HCT116 (cell line): ENCODE measurements around the gene PRRX1.
A peak's percentile ranks its signal among the peaks of the same experiment; 100 is the strongest.

Experiments used
- CTCF ChIP-seq, 3 experiments: fragments of 200-600 bp in 1 of 3; sonication (generic) in 1 of 3; IDR thresholded peaks in 2 of 3; conservative IDR thresholded peaks in 1 of 3; 2 replicates each; pipeline ENCODE4 v1.5.1; 2012 to 2017; ENCODE audit warnings: low read depth in 2 of 3, low read length in 2 of 3, antibody characterized with exemption in 1 of 3, borderline replicate concordance in 1 of 3, control low read depth in 1 of 3, mild to moderate bottlenecking in 1 of 3, mixed read lengths in 1 of 3, mixed run types in 1 of 3, moderate library complexity in 1 of 3; ENCODE audit not compliant: insufficient read depth in 1 of 3
- JUND ChIP-seq: IDR thresholded peaks from 2 replicates; pipeline ENCODE4 v1.6.1; 2012
- POLR2A ChIP-seq: IDR thresholded peaks from 2 replicates; pipeline ENCODE4 v1.7.0; 2011; ENCODE audit warnings: borderline replicate concordance; ENCODE audit not compliant: insufficient read depth, insufficient read length; ENCODE audit errors: extremely low read depth
- POLR2AphosphoS5 ChIP-seq: IDR thresholded peaks from 2 replicates; pipeline ENCODE4 v1.6.1; 2011; ENCODE audit warnings: mild to moderate bottlenecking, low read depth, low read length, moderate library complexity
- REST ChIP-seq: IDR thresholded peaks from 2 replicates; pipeline ENCODE4 v1.6.1; 2012; ENCODE audit warnings: low read depth
- TCF7L2 ChIP-seq: IDR thresholded peaks from 2 replicates; pipeline ENCODE4 v1.7.0; 2011; ENCODE audit warnings: borderline replicate concordance, inconsistent platforms; ENCODE audit not compliant: insufficient read depth, insufficient read length; ENCODE audit errors: extremely low read depth
- YY1 ChIP-seq: IDR thresholded peaks from 2 replicates; pipeline ENCODE4 v1.6.1; 2011; ENCODE audit warnings: low read length, low read depth, moderate library complexity, mild to moderate bottlenecking; ENCODE audit not compliant: insufficient replicate concordance; ENCODE audit errors: extremely low read depth
- ZFX ChIP-seq: fragments of 450-650 bp; IDR thresholded peaks from 2 replicates; pipeline ENCODE4 v1.6.1; 2017

- TF ChIP-seq CTCF (IDR thresholded peaks at IDR 0.05 in 2 of 3, conservative IDR thresholded peaks at IDR 0.05 in 1 of 3; ENCODE audit: borderline replicate concordance in 1 of 3, insufficient read depth in 1 of 3, low read depth in 2 of 3, low read length in 2 of 3) (peak; percentile 31 to 64 (median 61); a peak in 5 of 6 replicates), REST (no peak), ZFX (no peak), YY1 (no peak), TCF7L2 (no peak), POLR2AphosphoS5 (no peak), POLR2A (no peak), JUND (no peak)
Measured at GRCh38 chr1:170765712-170766330, 101.9 kb downstream of the PRRX1 start.
